HCT116 (cell line): Measurements from ENCODE around the gene HAUS1. TPM values are rescaled to one million over a fixed set of nuclear protein-coding genes. Genes with fewer than 3 reads are reported as not detected.
"Not testable (repeated sequence)": the region's sequence is repeated elsewhere in the genome, so short reads cannot be mapped to it uniquely, and the experiment has no call there.

ENCODE experiments used
- ATAC-seq: fragments of 200-7000 bp; cut with Tn5 transposase; 2 replicates; pipeline ENCODE4 v1.9.1; 2020; ENCODE audit warnings: mild to moderate bottlenecking, moderate library complexity
- BruUV-seq: library from RNA; stranded (reverse); fragments of 400-500 nt; replicated peaks from 2 replicates; lab custom pipeline; 2021; lab: Mats Ljungman, UMichigan
- CTCF ChIA-PET: fragments of 300-600 bp; sonication (Branson Sonifier 250); formaldehyde crosslinking; loops from one replicate; lab custom pipeline; 2021; ENCODE audit warnings: antibody characterized with exemption; lab: Charles Lee
- POLR2A ChIA-PET: fragments of 300-600, 350-600 bp; sonication (Branson Sonifier 250); formaldehyde crosslinking; loops from one replicate; lab custom pipeline; 2021; ENCODE audit warnings: antibody characterized with exemption; lab: Charles Lee
- RAD21 ChIA-PET, 2 experiments: fragments of 300-600 bp; sonication (Branson Sonifier 250); formaldehyde crosslinking; loops; one replicate each; lab custom pipeline; 2023; ENCODE audit warnings: low total read pairs in 2 of 2; ENCODE audit not compliant: uncharacterized antibody in 2 of 2, unreplicated experiment in 2 of 2, low non-redundant PET in 1 of 2; lab: Charles Lee
- DNase-seq: peaks from one replicate; pipeline ENCODE4 v3.0.0-alpha.2; 2010; ENCODE audit warnings: low read depth, low spot score
- H2AFZ ChIP-seq: fragments of 200-600 bp; shearing (Covaris generic), sonication (generic); 2 replicates; pipeline ENCODE4 v1.6.1; 2017; ENCODE audit warnings: low read depth, mixed run types, mixed read lengths, antibody characterized with exemption, low read length; ENCODE audit not compliant: poor library complexity, severe bottlenecking
- H3K27ac ChIP-seq: 2 replicates; pipeline ENCODE4 v1.5.1; 2012; ENCODE audit warnings: low read depth, low read length
- H3K27me3 ChIP-seq: fragments of 200-600 bp; sonication (generic); 2 replicates; pipeline ENCODE4 v1.6.1; 2016; ENCODE audit warnings: mixed run types, low read length, mixed read lengths; ENCODE audit not compliant: insufficient read depth
- H3K36me3 ChIP-seq, 2 experiments: fragments of 200-500 bp in 1 of 2; fragments of 200-600 bp in 1 of 2; sonication (Bioruptor generic) in 1 of 2; sonication (generic) in 1 of 2; 2 replicates each; pipeline versions ENCODE4 v1.5.1 to v1.6.1; 2014 to 2016; ENCODE audit warnings: low read length in 2 of 2, inconsistent platforms in 1 of 2, mixed read lengths in 1 of 2, mixed run types in 1 of 2; ENCODE audit not compliant: insufficient read depth in 2 of 2, control insufficient read depth in 1 of 2
- H3K4me1 ChIP-seq, 2 experiments: fragments of 200-600 bp in 1 of 2; sonication (generic) in 1 of 2; 2 replicates each; pipeline versions ENCODE4 v1.5.1 to v1.6.1; 2012 to 2017; ENCODE audit warnings: low read length in 2 of 2, inconsistent platforms in 1 of 2, mild to moderate bottlenecking in 1 of 2, mixed read lengths in 1 of 2, mixed run types in 1 of 2, moderate library complexity in 1 of 2; ENCODE audit not compliant: insufficient read depth in 2 of 2, control insufficient read depth in 1 of 2
- H3K4me2 ChIP-seq: fragments of 200-600 bp; sonication (generic); 2 replicates; pipeline ENCODE4 v1.6.1; 2017; ENCODE audit warnings: mixed run types, low read length, mixed read lengths
- H3K4me3 ChIP-seq, 2 experiments: fragments of 200-600 bp in 1 of 2; sonication (generic) in 1 of 2; replicated peaks in 1 of 2; 2 replicates each; pipeline ENCODE4 v1.5.1; 2011 to 2016; ENCODE audit warnings: low read length in 2 of 2, control low read depth in 1 of 2, low read depth in 1 of 2, mild to moderate bottlenecking in 1 of 2, mixed read lengths in 1 of 2, mixed run types in 1 of 2
- H3K79me2 ChIP-seq: fragments of 200-600 bp; sonication (generic); 2 replicates; pipeline ENCODE4 v1.6.1; 2017; ENCODE audit warnings: mild to moderate bottlenecking, mixed run types, low read length, moderate library complexity, mixed read lengths; ENCODE audit not compliant: insufficient read depth
- H3K9ac ChIP-seq: fragments of 200-600 bp; sonication (generic); 2 replicates; pipeline ENCODE4 v1.6.1; 2016; ENCODE audit warnings: low read length, mixed read lengths
- H3K9me2 ChIP-seq: fragments of 200-600 bp; sonication (generic), shearing (Covaris generic); 2 replicates; pipeline ENCODE4 v1.6.1; 2017; ENCODE audit warnings: mixed run types, mild to moderate bottlenecking, moderate library complexity; ENCODE audit not compliant: insufficient read depth
- H3K9me3 ChIP-seq, 2 experiments: fragments of 200-500 bp in 1 of 2; fragments of 200-600 bp in 1 of 2; sonication (Bioruptor generic) in 1 of 2; sonication (generic) in 1 of 2; 2 replicates each; pipeline ENCODE4 v1.6.1; 2014 to 2017; ENCODE audit warnings: low read length in 2 of 2, mixed read lengths in 2 of 2, inconsistent platforms in 1 of 2, low read depth in 1 of 2, mild to moderate bottlenecking in 1 of 2, mixed run types in 1 of 2, moderate library complexity in 1 of 2; ENCODE audit not compliant: control insufficient read depth in 1 of 2, insufficient read depth in 1 of 2
- H4K20me1 ChIP-seq: fragments of 200-600 bp; sonication (generic), shearing (Covaris generic); 2 replicates; pipeline ENCODE4 v1.6.1; 2017; ENCODE audit warnings: mixed run types, mild to moderate bottlenecking, moderate library complexity; ENCODE audit not compliant: insufficient read depth
- EGR1 ChIP-seq: IDR thresholded peaks from 2 replicates; pipeline ENCODE4 v1.6.1; 2012; ENCODE audit warnings: low read depth
- EZH2 ChIP-seq: fragments of 200-600 bp; sonication (generic); IDR thresholded peaks from 2 replicates; pipeline ENCODE4 v1.6.1; 2017; ENCODE audit warnings: antibody characterized with exemption, mixed run types
- EZH2phosphoT487 ChIP-seq: fragments of 200-600 bp; IDR thresholded peaks from 2 replicates; pipeline ENCODE4 v1.6.1; 2018; ENCODE audit warnings: antibody characterized with exemption, borderline replicate concordance
- JUND ChIP-seq: IDR thresholded peaks from 2 replicates; pipeline ENCODE4 v1.6.1; 2012
- REST ChIP-seq: IDR thresholded peaks from 2 replicates; pipeline ENCODE4 v1.6.1; 2012; ENCODE audit warnings: low read depth
- SIN3A ChIP-seq: IDR thresholded peaks from 2 replicates; pipeline ENCODE4 v1.6.1; 2012; ENCODE audit warnings: low read depth
- intact Hi-C: fragments of 100-400 bp; cut with micrococcal nuclease; formaldehyde crosslinking; loops from 2 replicates; pipeline ENCODE4 v1.10.0; 2022
- total RNA-seq: library from RNA; stranded (reverse); gene quantifications from one replicate; pipeline ENCODE4 v1.2.1, GENCODE V29; 2021; ENCODE audit not compliant: unreplicated experiment
- TF ChIP-seq, protein P1 (sequence below), 3 experiments: fragments of 200-600 bp in 1 of 3; sonication (generic) in 1 of 3; IDR thresholded peaks in 2 of 3; conservative IDR thresholded peaks in 1 of 3; 2 replicates each; pipeline ENCODE4 v1.5.1; 2012 to 2017; ENCODE audit warnings: low read depth in 2 of 3, low read length in 2 of 3, antibody characterized with exemption in 1 of 3, borderline replicate concordance in 1 of 3, control low read depth in 1 of 3, mild to moderate bottlenecking in 1 of 3, mixed read lengths in 1 of 3, mixed run types in 1 of 3, moderate library complexity in 1 of 3; ENCODE audit not compliant: insufficient read depth in 1 of 3

HAUS1 gene
- total RNA-seq, 1 experiment from 2014 or later = 46.2 TPM

GRCh38 chr18:46160050-46160798 lies 56.0 kb downstream of the HAUS1 start:
- H3K36me3 ChIP-seq = no peaks in the 10 kb centered on the region
- no peak for TF ChIP-seq REST
- TF ChIP-seq SIN3A = no peak
- TF ChIP-seq JUND = no peak
- no peak for TF ChIP-seq EGR1
- no peak for TF ChIP-seq EZH2
- no peak for TF ChIP-seq EZH2phosphoT487
- TF ChIP-seq, protein P1, sequence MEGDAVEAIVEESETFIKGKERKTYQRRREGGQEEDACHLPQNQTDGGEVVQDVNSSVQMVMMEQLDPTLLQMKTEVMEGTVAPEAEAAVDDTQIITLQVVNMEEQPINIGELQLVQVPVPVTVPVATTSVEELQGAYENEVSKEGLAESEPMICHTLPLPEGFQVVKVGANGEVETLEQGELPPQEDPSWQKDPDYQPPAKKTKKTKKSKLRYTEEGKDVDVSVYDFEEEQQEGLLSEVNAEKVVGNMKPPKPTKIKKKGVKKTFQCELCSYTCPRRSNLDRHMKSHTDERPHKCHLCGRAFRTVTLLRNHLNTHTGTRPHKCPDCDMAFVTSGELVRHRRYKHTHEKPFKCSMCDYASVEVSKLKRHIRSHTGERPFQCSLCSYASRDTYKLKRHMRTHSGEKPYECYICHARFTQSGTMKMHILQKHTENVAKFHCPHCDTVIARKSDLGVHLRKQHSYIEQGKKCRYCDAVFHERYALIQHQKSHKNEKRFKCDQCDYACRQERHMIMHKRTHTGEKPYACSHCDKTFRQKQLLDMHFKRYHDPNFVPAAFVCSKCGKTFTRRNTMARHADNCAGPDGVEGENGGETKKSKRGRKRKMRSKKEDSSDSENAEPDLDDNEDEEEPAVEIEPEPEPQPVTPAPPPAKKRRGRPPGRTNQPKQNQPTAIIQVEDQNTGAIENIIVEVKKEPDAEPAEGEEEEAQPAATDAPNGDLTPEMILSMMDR (IDR thresholded peaks at IDR 0.05 in 2 of 3, conservative IDR thresholded peaks at IDR 0.05 in 1 of 3; ENCODE audit: borderline replicate concordance in 1 of 3, insufficient read depth in 1 of 3, low read depth in 2 of 3, low read length in 2 of 3) = no peak
- H3K27ac ChIP-seq = no peak overlapping the region
- BruUV-seq = no TSS peak
- no peaks in the 10 kb centered on the region for H4K20me1 ChIP-seq
- H3K4me3 ChIP-seq = no peak overlapping the region
- ATAC-seq (no peak), DNase-seq (no peak)
- H2AFZ ChIP-seq = no peak overlapping the region
- ChIA-PET POLR2A (no interaction called here), CTCF (interaction anchor here (2.1 to 2.2 kb wide), 2 partner anchors 13 to 498 kb away, joined by 9 to 17 read pairs; a partner anchor contains a TSS), RAD21 (no interaction called here)
- H3K4me2 ChIP-seq = no peak overlapping the region
- intact Hi-C loops = no loop called here
- H3K9me3 ChIP-seq = no peaks in the 10 kb centered on the region
- H3K4me1 ChIP-seq = peaks cover 11 to 21% of the 10 kb centered on the region in 2 experiments
- H3K9ac ChIP-seq = no peak overlapping the region
- H3K9me2 ChIP-seq = no peaks in the 10 kb centered on the region
- H3K79me2 ChIP-seq = no peaks in the 10 kb centered on the region
- no peaks in the 10 kb centered on the region for H3K27me3 ChIP-seq

- CTCF ChIA-PET, H2AFZ ChIP-seq, H3K79me2 ChIP-seq, H3K9ac ChIP-seq, H3K27ac ChIP-seq, RAD21 ChIA-PET, H3K4me2 ChIP-seq, H3K4me3 ChIP-seq, H3K9me2 ChIP-seq, intact Hi-C loops, BruUV-seq, H3K27me3 ChIP-seq, POLR2A ChIA-PET, DNase-seq, H3K36me3 ChIP-seq, ATAC-seq, H4K20me1 ChIP-seq, H3K9me3 ChIP-seq: not testable (repeated sequence)
- peaks cover 5 to 14% of the 10 kb centered on the region in 2 experiments for H3K4me1 ChIP-seq
Measured at GRCh38 chr18:46160840-46161239, 56.7 kb downstream of the HAUS1 start.
